ENCODE data around the gene MALL.
"Not testable (repeated sequence)": the region's sequence is repeated elsewhere in the genome, so short reads cannot be mapped to it uniquely, and the experiment has no call there.

Gene MALL

GRCh38 chr2:110099471-110100225, 16.0 kb downstream of the MALL start:
- no peak for DNase-seq

GRCh38 chr2:110099038-110099425, 16.6 kb downstream of the MALL start:
- DNase-seq = no peak

GRCh38 chr2:110097506-110098220, 18.0 kb downstream of the MALL start:
- DNase-seq = no peak

- no peak for DNase-seq
Observed at GRCh38 chr2:110095994-110096633, 19.5 kb downstream of the MALL start.

GRCh38 chr2:110094884-110095534, 20.6 kb downstream of the MALL start:
- DNase-seq = not testable (repeated sequence)

- not testable (repeated sequence) for DNase-seq
Observed at GRCh38 chr2:110093924-110094323, 21.7 kb downstream of the MALL start.

- not testable (repeated sequence) for DNase-seq
Observed at GRCh38 chr2:110090164-110090563, 25.5 kb downstream of the MALL start.

GRCh38 chr2:110083757-110084156, 31.9 kb downstream of the MALL start:
- not testable (repeated sequence) for DNase-seq

GRCh38 chr2:110083162-110083561, 32.5 kb downstream of the MALL start:
- not testable (repeated sequence) for DNase-seq

GRCh38 chr2:110078104-110078503, 37.5 kb downstream of the MALL start:
- DNase-seq = not testable (repeated sequence)

- not testable (repeated sequence) for DNase-seq
Observed at GRCh38 chr2:110075896-110076295, 39.7 kb downstream of the MALL start.

GRCh38 chr2:110069869-110070268, 45.8 kb downstream of the MALL start:
- not testable (repeated sequence) for DNase-seq

GRCh38 chr2:110068153-110068552, 47.5 kb downstream of the MALL start:
- not testable (repeated sequence) for DNase-seq

- DNase-seq = not testable (repeated sequence)
Observed at GRCh38 chr2:110062332-110062731, 53.3 kb downstream of the MALL start.

GRCh38 chr2:110060550-110060949, 55.1 kb downstream of the MALL start:
- not testable (repeated sequence) for DNase-seq

GRCh38 chr2:110059694-110060358, 55.8 kb downstream of the MALL start:
- not testable (repeated sequence) for DNase-seq

- not testable (repeated sequence) for DNase-seq
Observed at GRCh38 chr2:110059009-110059693, 56.5 kb downstream of the MALL start.

- not testable (repeated sequence) for DNase-seq
Observed at GRCh38 chr2:110058034-110058433, 57.6 kb downstream of the MALL start.

GRCh38 chr2:110055819-110056408, 59.7 kb downstream of the MALL start:
- DNase-seq = not testable (repeated sequence)
